B cell (primary cell): ENCODE measurements around the gene COL13A1.

ENCODE experiments used
- EZH2 ChIP-seq: IDR thresholded peaks from 2 replicates; pipeline ENCODE4 v1.6.1; 2012; ENCODE audit warnings: borderline replicate concordance, low read depth, mild to moderate bottlenecking, moderate library complexity, low read length; ENCODE audit not compliant: insufficient read depth, poor library complexity, severe bottlenecking
- TF ChIP-seq, protein P1 (sequence below): fragments of 200-600 bp; IDR thresholded peaks from one replicate; pipeline ENCODE4 v1.8.0; 2022; ENCODE audit warnings: antibody characterized with exemption, mild to moderate bottlenecking

DNA sequence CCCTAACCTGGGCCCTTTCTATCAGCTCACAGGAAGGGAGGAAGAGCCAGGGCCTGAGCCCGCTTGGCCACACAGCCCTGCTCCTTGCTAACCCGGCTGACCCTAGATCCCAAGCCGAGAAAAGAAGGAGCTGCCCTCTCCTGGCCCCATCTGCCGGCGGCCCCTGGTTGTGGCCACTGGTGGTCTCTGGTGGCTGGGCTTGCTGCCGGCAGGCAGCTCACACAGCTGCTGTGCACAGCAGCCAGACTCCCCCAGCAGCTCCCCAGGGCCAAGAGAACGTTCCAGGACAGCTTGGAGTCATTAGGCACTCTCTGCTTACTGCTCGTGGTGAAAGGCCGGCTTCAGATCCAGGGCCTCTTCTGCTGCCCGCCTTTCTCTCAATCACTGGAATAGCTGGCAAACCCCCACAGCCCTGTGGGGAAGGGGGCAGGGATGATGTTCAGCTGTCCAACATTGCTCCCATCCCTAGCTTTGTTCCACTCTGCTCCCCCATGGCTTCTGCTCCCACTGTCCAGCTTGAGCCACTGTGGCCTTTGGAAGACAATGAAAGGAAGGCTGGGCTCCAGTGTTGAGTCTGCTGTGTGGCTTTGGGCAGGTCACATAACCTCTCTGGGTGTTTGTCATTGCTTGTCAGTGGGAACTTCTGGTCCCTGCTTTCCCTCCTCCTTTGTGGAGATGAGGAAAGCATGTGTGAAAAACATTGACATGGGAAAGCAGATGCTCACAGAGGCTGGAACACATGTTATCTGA, 35.4 kb upstream of the COL13A1 start:
- TF ChIP-seq, protein P1, sequence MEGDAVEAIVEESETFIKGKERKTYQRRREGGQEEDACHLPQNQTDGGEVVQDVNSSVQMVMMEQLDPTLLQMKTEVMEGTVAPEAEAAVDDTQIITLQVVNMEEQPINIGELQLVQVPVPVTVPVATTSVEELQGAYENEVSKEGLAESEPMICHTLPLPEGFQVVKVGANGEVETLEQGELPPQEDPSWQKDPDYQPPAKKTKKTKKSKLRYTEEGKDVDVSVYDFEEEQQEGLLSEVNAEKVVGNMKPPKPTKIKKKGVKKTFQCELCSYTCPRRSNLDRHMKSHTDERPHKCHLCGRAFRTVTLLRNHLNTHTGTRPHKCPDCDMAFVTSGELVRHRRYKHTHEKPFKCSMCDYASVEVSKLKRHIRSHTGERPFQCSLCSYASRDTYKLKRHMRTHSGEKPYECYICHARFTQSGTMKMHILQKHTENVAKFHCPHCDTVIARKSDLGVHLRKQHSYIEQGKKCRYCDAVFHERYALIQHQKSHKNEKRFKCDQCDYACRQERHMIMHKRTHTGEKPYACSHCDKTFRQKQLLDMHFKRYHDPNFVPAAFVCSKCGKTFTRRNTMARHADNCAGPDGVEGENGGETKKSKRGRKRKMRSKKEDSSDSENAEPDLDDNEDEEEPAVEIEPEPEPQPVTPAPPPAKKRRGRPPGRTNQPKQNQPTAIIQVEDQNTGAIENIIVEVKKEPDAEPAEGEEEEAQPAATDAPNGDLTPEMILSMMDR = no peak
- no peak for TF ChIP-seq EZH2
